ENCODE measurements around the gene PTPN20. TPM values are rescaled to one million over a fixed set of nuclear protein-coding genes. Genes with fewer than 3 reads are reported as not detected.

The PTPN20 gene
- total RNA-seq, 1 experiment from 2014 or later = not detected

DNA sequence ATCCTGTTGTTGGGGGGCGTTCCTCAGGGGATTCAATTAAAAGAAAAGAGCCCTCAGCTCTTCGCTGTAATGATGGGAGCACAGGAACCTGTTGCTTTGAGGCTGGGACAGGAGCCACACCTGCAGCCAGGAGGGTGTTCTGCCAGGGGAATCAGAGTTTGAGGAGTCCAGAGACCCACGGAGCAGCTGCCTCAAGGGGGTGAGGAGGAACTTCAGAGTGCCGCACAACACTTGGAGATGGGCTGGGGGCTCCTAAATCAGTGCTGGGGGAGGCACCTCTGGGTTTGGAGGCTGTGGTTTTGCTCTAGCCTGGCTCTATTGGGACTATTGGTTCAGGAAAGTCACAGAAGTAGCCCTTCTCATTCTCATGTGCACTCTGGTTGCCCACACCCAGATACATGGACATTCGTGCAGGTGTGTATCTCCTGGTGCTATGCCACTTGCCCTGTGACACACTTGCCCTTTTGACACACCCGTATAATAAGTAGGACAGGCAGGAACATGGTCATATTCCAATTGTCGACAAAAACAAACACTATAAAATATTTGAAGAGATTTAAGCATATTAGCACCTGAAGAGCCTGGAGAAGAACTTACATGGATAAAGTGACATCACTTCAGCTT lies 98.1 kb downstream of the PTPN20 start:
- Mint-ChIP-seq H3K27me3 (ENCODE audit: low read depth) (peaks cover 9% of the 10 kb centered on the region), H3K36me3 (ENCODE audit: insufficient read depth in 1 of 3, low read depth in 3 of 3) (no peaks in the 10 kb centered on the region), H3K4me1 (no peaks in the 10 kb centered on the region), H3K4me3 (no peak overlapping the region), H3K27ac (no peak overlapping the region), H3K9me3 (no peaks in the 10 kb centered on the region)
- Histone ChIP-seq H4K91ac (ENCODE audit: insufficient read length, low read depth, low read length) (no peak overlapping the region), H3K4ac (ENCODE audit: low read depth, low read length) (no peak overlapping the region), H4K8ac (replicated peaks; ENCODE audit: insufficient read length, low read depth, low read length) (no peak overlapping the region), H4K20me1 (ENCODE audit: control insufficient read depth, insufficient read depth, insufficient read length) (no peaks in the 10 kb centered on the region), H3K4me2 (ENCODE audit: insufficient read depth, insufficient read length, low read length) (no peak overlapping the region), H3K56ac (ENCODE audit: insufficient read length, low read depth, low read length) (no peak overlapping the region), H3K18ac (ENCODE audit: insufficient read length, low read depth, low read length) (no peak overlapping the region), H3K9ac (ENCODE audit: extremely low read depth, insufficient read length, low read length) (no peak overlapping the region), H3K27me3 (ENCODE audit: insufficient read depth, low read length) (no peaks in the 10 kb centered on the region), H3T11ph (ENCODE audit: low read length) (no peak overlapping the region), H3K9me3 (ENCODE audit: control insufficient read depth, low read depth, low read length) (no peaks in the 10 kb centered on the region), H2BK20ac (ENCODE audit: low read depth, low read length, poor library complexity, severe bottlenecking) (no peak overlapping the region), H4K5ac (ENCODE audit: insufficient read length, low read depth, low read length) (no peak overlapping the region), H3K79me2 (ENCODE audit: insufficient read depth, low read length) (no peaks in the 10 kb centered on the region), H3K4me1 (ENCODE audit: insufficient read depth, low read length) (no peaks in the 10 kb centered on the region), H2BK5ac (ENCODE audit: insufficient read length, low read length) (no peak overlapping the region), H2BK15ac (ENCODE audit: low read depth, low read length) (no peak overlapping the region), H3K27ac (ENCODE audit: insufficient read length, low read depth, low read length) (no peak overlapping the region), H3K79me1 (ENCODE audit: insufficient read depth, low read depth, low read length, poor library complexity, severe bottlenecking) (no peaks in the 10 kb centered on the region), H3K14ac (ENCODE audit: insufficient read depth, low read length) (no peak overlapping the region), H2BK12ac (ENCODE audit: insufficient read length, low read depth, low read length) (no peak overlapping the region), H3K23ac (ENCODE audit: insufficient read length, low read depth, low read length) (no peak overlapping the region), H3K23me2 (ENCODE audit: insufficient read length, low read depth, low read length, poor library complexity, severe bottlenecking) (no peaks in the 10 kb centered on the region), H2BK120ac (ENCODE audit: low read depth, low read length, poor library complexity, severe bottlenecking) (no peak overlapping the region), H2AK5ac (ENCODE audit: insufficient read length, low read length) (no peak overlapping the region), H2AFZ (ENCODE audit: low read length) (no peak overlapping the region)
- TF ChIP-seq, protein P1, sequence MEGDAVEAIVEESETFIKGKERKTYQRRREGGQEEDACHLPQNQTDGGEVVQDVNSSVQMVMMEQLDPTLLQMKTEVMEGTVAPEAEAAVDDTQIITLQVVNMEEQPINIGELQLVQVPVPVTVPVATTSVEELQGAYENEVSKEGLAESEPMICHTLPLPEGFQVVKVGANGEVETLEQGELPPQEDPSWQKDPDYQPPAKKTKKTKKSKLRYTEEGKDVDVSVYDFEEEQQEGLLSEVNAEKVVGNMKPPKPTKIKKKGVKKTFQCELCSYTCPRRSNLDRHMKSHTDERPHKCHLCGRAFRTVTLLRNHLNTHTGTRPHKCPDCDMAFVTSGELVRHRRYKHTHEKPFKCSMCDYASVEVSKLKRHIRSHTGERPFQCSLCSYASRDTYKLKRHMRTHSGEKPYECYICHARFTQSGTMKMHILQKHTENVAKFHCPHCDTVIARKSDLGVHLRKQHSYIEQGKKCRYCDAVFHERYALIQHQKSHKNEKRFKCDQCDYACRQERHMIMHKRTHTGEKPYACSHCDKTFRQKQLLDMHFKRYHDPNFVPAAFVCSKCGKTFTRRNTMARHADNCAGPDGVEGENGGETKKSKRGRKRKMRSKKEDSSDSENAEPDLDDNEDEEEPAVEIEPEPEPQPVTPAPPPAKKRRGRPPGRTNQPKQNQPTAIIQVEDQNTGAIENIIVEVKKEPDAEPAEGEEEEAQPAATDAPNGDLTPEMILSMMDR (conservative IDR thresholded peaks at IDR 0.05) = no peak
- DNase-seq = no peak
- no CpG with 5 or more reads among the region's 7 CpGs for WGBS (ENCODE audit: extremely low coverage, insufficient read length, low lambda C conversion rate)

Data from H9 (cell line).